Naive thymus-derived CD4-positive, alpha-beta T cell (primary cell): ENCODE data around the gene C19orf18. TPM values are rescaled to one million over a fixed set of nuclear protein-coding genes. Genes with fewer than 3 reads are reported as not detected.

Source experiments
- ATAC-seq: fragments of 150-1000 bp; cut with Tn5 transposase; 2 replicates; pipeline ENCODE4 v1.10.0; 2021; ENCODE audit warnings: mild to moderate bottlenecking, moderate library complexity
- CTCF ChIA-PET: fragments of 350-600 bp; sonication (Branson Sonifier 250); formaldehyde crosslinking; loops from one replicate; lab custom pipeline; 2021; ENCODE audit warnings: antibody characterized with exemption; lab: Charles Lee
- POLR2A ChIA-PET: fragments of 350-600 bp; sonication (Branson Sonifier 250); formaldehyde crosslinking; loops from one replicate; lab custom pipeline; 2021; ENCODE audit warnings: antibody characterized with exemption, inconsistent platforms; lab: Charles Lee
- DNase-seq, 9 donors: peaks; one replicate each; pipeline versions ENCODE4 v3.0.0 to v3.0.0-alpha.2; 2020 to 2022; ENCODE audit warnings: mixed read lengths in 1 of 9
- H3K27ac ChIP-seq: one replicate; pipeline ENCODE4 v1.7.0; 2013; ENCODE audit warnings: mild to moderate bottlenecking, low read depth, low read length, moderate library complexity
- H3K27me3 ChIP-seq, 2 donors: one replicate each; pipeline ENCODE4 v1.7.0; 2013; ENCODE audit warnings: low read length in 2 of 2, mild to moderate bottlenecking in 2 of 2, moderate library complexity in 2 of 2; ENCODE audit not compliant: control insufficient read depth in 2 of 2, insufficient read depth in 2 of 2
- H3K36me3 ChIP-seq, 3 experiments: 1 replicate in 2 of 3; 2 replicates in 1 of 3; pipeline ENCODE4 v1.7.0; 2013; ENCODE audit warnings: low read length in 3 of 3, mild to moderate bottlenecking in 3 of 3, moderate library complexity in 1 of 3; ENCODE audit not compliant: insufficient read depth in 3 of 3, control insufficient read depth in 2 of 3
- H3K4me1 ChIP-seq, 2 donors: one replicate each; pipeline ENCODE4 v1.7.0; 2013; ENCODE audit warnings: low read length in 2 of 2, mild to moderate bottlenecking in 2 of 2, moderate library complexity in 1 of 2; ENCODE audit not compliant: control insufficient read depth in 2 of 2, insufficient read depth in 2 of 2
- H3K4me3 ChIP-seq: 2 replicates; pipeline ENCODE4 v1.7.0; 2013; ENCODE audit warnings: mild to moderate bottlenecking, low read length
- H3K9me3 ChIP-seq, 3 experiments: 1 replicate in 2 of 3; 2 replicates in 1 of 3; pipeline ENCODE4 v1.7.0; 2013; ENCODE audit warnings: low read length in 3 of 3; ENCODE audit not compliant: control insufficient read depth in 2 of 3
- H3K27ac Mint-ChIP-seq, 9 donors: one replicate each; pipeline ENCODE4 v1.8.0; 2020 to 2022; ENCODE audit warnings: mixed read lengths in 9 of 9, mild to moderate bottlenecking in 8 of 9, moderate library complexity in 5 of 9, inconsistent platforms in 2 of 9
- H3K27me3 Mint-ChIP-seq, 5 donors: one replicate each; pipeline ENCODE4 v1.8.0; 2021 to 2022; ENCODE audit warnings: mixed read lengths in 5 of 5, mild to moderate bottlenecking in 1 of 5
- H3K36me3 Mint-ChIP-seq, 5 donors: one replicate each; pipeline ENCODE4 v1.8.0; 2020 to 2022; ENCODE audit warnings: mixed read lengths in 5 of 5, mild to moderate bottlenecking in 3 of 5, inconsistent platforms in 1 of 5
- H3K4me1 Mint-ChIP-seq, 7 donors: one replicate each; pipeline ENCODE4 v1.8.0; 2020 to 2022; ENCODE audit warnings: mixed read lengths in 7 of 7, mild to moderate bottlenecking in 3 of 7, inconsistent platforms in 1 of 7
- H3K4me3 Mint-ChIP-seq, 10 donors: one replicate each; pipeline ENCODE4 v1.8.0; 2020 to 2022; ENCODE audit warnings: mild to moderate bottlenecking in 10 of 10, mixed read lengths in 10 of 10, moderate library complexity in 6 of 10, inconsistent platforms in 2 of 10
- H3K9me3 Mint-ChIP-seq, 11 donors: one replicate each; pipeline ENCODE4 v1.8.0; 2020 to 2022; ENCODE audit warnings: mixed read lengths in 11 of 11, mild to moderate bottlenecking in 4 of 11, inconsistent platforms in 1 of 11, moderate library complexity in 1 of 11
- intact Hi-C, 2 donors: fragments of 100-400 bp; cut with micrococcal nuclease; formaldehyde crosslinking; loops; one replicate each; pipeline ENCODE4 v1.15.1; 2023
- polyA plus RNA-seq, 2 donors: library from polyadenylated mRNA; unstranded; fragments of 300-500 nt; fragmentation: Illumina TruSeq; gene quantifications; one replicate each; pipeline ENCODE4 v1.2.3, GENCODE V29; 2021
- total RNA-seq, 6 experiments: library from RNA in 5 of 6; stranded (reverse) in 5 of 6; gene quantifications; 1 replicate in 5 of 6; 2 replicates in 1 of 6; pipeline ENCODE4 v1.2.3 and lab custom pipeline; 2021 to 2026

The C19orf18 gene
- total and polyA plus RNA-seq, 7 experiments from 2014 or later: 0.44 to 2.0 (median 1.5) TPM; not detected in 3

GRCh38 chr19:57947088-57947418 lies 27.3 kb downstream of the C19orf18 start:
- peaks cover 6 to 9% of the 10 kb centered on the region in 2 donors for H3K4me1 ChIP-seq
- peaks cover 42 to 56% (median 47%) of the 10 kb centered on the region in 5 donors for H3K36me3 Mint-ChIP-seq
- H3K4me3 ChIP-seq: peak overlapping the region; percentile 71
- intact Hi-C loops: loop anchor here (1.0 to 5.0 kb wide), 14 partner anchors 12 to 707 kb away; partner anchors contain the start of genes ZNF417 (in 2 of the 2), ZNF606 (in 2 of the 2), TRAPPC2B (in 1 of the 2) and ZNF17 (in 1 of the 2)
- ATAC-seq (no peak), DNase-seq (peak in 2 of 9 donors; percentile 7 to 11)
- H3K27ac ChIP-seq: peak overlapping the region; percentile 80
- peaks cover 10 to 28% (median 21%) of the 10 kb centered on the region in 7 donors for H3K4me1 Mint-ChIP-seq
- H3K27ac Mint-ChIP-seq: peak overlapping the region in 8 of 9 donors; percentile 42 to 94 (median 86)
- H3K36me3 ChIP-seq: peaks cover 13 to 36% (median 19%) of the 10 kb centered on the region in 3 experiments
- peaks cover 23 to 75% (median 50%) of the 10 kb centered on the region in 11 donors for H3K9me3 Mint-ChIP-seq
- peaks cover 9 to 49% (median 31%) of the 10 kb centered on the region in 3 experiments for H3K9me3 ChIP-seq
- POLR2A ChIA-PET: no interaction called here
- no peaks in the 10 kb centered on the region for H3K27me3 ChIP-seq
- peak overlapping the region; percentile 89 to 97 (median 95) for H3K4me3 Mint-ChIP-seq
- H3K27me3 Mint-ChIP-seq: peaks cover 0 to 4% (median 0%) of the 10 kb centered on the region in 5 donors
- CTCF ChIA-PET: no interaction called here

DNA sequence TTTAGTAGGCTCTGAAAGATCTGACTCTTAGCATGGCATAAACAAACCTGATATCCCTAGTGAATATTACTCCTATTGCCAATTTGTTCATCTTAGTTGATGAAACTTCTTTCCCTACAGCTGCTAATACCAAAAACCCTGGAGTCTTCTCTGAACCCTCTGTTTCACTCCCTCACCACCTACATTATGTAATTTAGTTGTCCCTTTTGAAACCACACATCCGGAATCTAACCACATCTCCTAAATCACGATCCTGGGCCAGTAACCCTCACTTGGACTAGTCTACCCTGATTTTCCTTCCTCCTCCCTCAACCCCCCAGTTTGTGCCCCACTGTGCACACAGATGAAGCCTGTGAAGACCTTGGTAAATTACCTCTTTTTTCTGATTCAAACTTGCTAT lies 28.0 kb downstream of the C19orf18 start:
- ATAC-seq: no peak
- Mint-ChIP-seq H3K4me3 (peak overlapping the region; percentile 89 to 97 (median 95)), H3K27ac (peak overlapping the region in 6 of 9 donors; percentile 2 to 94 (median 52)), H3K9me3 (peaks cover 26 to 75% (median 53%) of the 10 kb centered on the region in 11 donors), H3K4me1 (peaks cover 10 to 28% (median 21%) of the 10 kb centered on the region in 7 donors), H3K27me3 (peaks cover 0 to 4% (median 0%) of the 10 kb centered on the region in 5 donors), H3K36me3 (peaks cover 49 to 63% (median 52%) of the 10 kb centered on the region in 5 donors)
- peaks cover 14 to 43% (median 23%) of the 10 kb centered on the region in 3 experiments for H3K36me3 ChIP-seq
- intact Hi-C loops: loop anchor here (2.0 to 5.0 kb wide), 4 partner anchors 30 to 584 kb away; partner anchors contain the start of genes TRAPPC2B (in 1 of the 2), ZNF417 (in 1 of the 2), ZNF547 (in 1 of the 2) and ZNF587 (in 1 of the 2)
- peaks cover 6 to 9% of the 10 kb centered on the region in 2 donors for H3K4me1 ChIP-seq
- H3K4me3 ChIP-seq: peak overlapping the region; percentile 71
- no peak overlapping the region for H3K27ac ChIP-seq
- no peaks in the 10 kb centered on the region for H3K27me3 ChIP-seq
- no peak for DNase-seq
- CTCF ChIA-PET: no interaction called here
- H3K9me3 ChIP-seq: peaks cover 10 to 57% (median 34%) of the 10 kb centered on the region in 3 experiments
- POLR2A ChIA-PET: interaction anchor here (1.3 kb wide), 1 partner anchor 30 kb away, joined by 7 read pairs; the partner anchor contains the start of gene ZNF417

DNA sequence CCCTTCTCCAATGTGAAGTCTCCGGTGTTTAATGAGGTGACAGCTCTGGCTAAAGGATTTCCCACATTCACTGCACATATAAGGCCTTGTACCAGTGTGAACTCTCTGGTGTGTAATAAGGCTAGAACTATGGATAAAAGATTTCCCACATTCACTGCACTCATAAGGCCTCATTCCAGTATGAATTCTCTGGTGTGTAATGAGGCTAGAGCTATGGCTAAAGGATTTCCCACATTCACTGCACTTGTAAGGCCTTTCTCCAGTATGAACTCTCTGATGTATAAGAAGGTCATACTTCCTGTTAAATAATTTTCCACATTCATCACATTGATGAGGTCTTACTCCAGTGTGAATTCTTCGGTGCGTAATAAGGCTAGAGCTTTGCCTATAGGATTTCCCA lies 32.7 kb downstream of the C19orf18 start:
- H3K9me3 Mint-ChIP-seq: peaks cover 28 to 99% (median 74%) of the 10 kb centered on the region in 11 donors
- no peaks in the 10 kb centered on the region for H3K27me3 Mint-ChIP-seq
- Histone ChIP-seq H3K4me3 (no peak overlapping the region), H3K27ac (no peak overlapping the region), H3K36me3 (peaks cover 14 to 64% (median 26%) of the 10 kb centered on the region in 3 experiments), H3K4me1 (peaks cover under 1 to 1% of the 10 kb centered on the region in 2 donors), H3K27me3 (no peaks in the 10 kb centered on the region), H3K9me3 (peaks cover 10 to 82% (median 34%) of the 10 kb centered on the region in 3 experiments)
- peaks cover 7 to 18% (median 12%) of the 10 kb centered on the region in 7 donors for H3K4me1 Mint-ChIP-seq
- ChIA-PET POLR2A (no interaction called here), CTCF (no interaction called here)
- H3K36me3 Mint-ChIP-seq: peaks cover 51 to 88% (median 83%) of the 10 kb centered on the region in 5 donors
- DNase-seq: no peak
- H3K27ac Mint-ChIP-seq: no peak overlapping the region
- intact Hi-C loops: no loop called here
- ATAC-seq: no peak
- H3K4me3 Mint-ChIP-seq: no peak overlapping the region

GRCh38 chr19:57935731-57936130 lies 38.6 kb downstream of the C19orf18 start:
- peaks cover 0 to 17% (median 0%) of the 10 kb centered on the region in 5 donors for H3K27me3 Mint-ChIP-seq
- ATAC-seq (no peak), DNase-seq (no peak)
- intact Hi-C loops: loop anchor here (1.0 to 2.0 kb wide), 2 partner anchors 12 to 19 kb away; partner anchors contain the start of genes ZNF256 (in 1 of the 2) and ZNF417 (in 1 of the 2)
- Histone ChIP-seq H3K4me1 (no peaks in the 10 kb centered on the region), H3K36me3 (peaks cover 0 to 33% (median 0%) of the 10 kb centered on the region in 3 experiments), H3K4me3 (peak overlapping the region; percentile 31), H3K27ac (no peak overlapping the region), H3K9me3 (peaks cover 0 to 83% (median 12%) of the 10 kb centered on the region in 3 experiments), H3K27me3 (no peaks in the 10 kb centered on the region)
- CTCF ChIA-PET: no interaction called here
- peaks cover 19 to 62% (median 42%) of the 10 kb centered on the region in 5 donors for H3K36me3 Mint-ChIP-seq
- H3K27ac Mint-ChIP-seq: peak overlapping the region in 1 of 9 donors; percentile 51
- H3K9me3 Mint-ChIP-seq: peaks cover 4 to 98% (median 78%) of the 10 kb centered on the region in 11 donors
- peak overlapping the region in 2 of 10 donors; percentile 86 to 87 for H3K4me3 Mint-ChIP-seq
- POLR2A ChIA-PET: no interaction called here
- peaks cover 0 to 9% (median 6%) of the 10 kb centered on the region in 7 donors for H3K4me1 Mint-ChIP-seq

DNA sequence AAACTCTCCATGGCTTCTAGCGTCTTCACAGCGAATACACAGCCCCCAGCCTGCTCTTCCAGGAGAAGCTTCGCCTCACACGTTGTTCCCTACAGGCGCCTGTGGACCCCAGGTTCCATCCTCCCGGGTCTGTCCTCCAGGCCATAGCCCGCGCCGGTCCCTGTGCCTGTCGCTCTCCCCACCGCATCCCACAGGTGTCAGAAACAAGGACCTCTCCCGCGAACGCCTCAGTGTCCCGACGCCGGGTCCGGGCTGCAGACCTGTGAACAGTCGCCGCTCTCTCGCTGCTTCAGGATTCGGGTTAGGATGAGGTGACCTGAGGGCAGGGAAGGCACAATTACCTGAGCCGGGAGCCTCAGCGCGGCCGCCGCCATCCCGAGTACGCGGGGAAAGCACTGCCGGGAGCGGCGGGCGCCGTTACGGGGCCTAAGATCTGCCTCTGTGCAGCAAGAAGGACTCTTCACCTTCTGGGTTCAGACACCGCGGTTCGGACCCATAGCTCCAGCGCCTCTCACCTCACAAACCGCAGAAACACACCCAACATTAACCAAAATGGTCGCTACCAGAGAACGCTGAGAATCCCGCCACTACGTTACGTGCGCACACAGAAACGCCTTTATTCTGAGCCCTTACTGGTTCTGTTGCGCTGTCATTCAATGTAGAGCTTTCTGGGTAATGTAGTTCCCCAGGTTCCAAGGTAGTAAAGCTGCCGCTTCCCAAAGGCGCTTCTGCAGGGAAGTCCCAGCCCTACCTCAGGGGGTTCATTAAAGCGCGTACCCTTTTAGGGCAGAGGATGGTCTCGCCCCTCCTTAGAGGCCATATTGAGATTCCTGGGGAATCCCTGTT lies 39.3 kb downstream of the C19orf18 start, which contains the start of gene ZNF418:
Gene ZNF418 (minus strand): TSS at position 583 of the 846 bp plus-strand sequence. CDS start 1,580 bp downstream, outside the sequence.
- ChIA-PET CTCF (no interaction called here), POLR2A (no interaction called here)
- peaks cover 0 to 28% (median 0%) of the 10 kb centered on the region in 3 experiments for H3K36me3 ChIP-seq
- peaks cover 4 to 98% (median 81%) of the 10 kb centered on the region in 11 donors for H3K9me3 Mint-ChIP-seq
- peak; percentile 99 for ATAC-seq
- peaks cover 19 to 60% (median 37%) of the 10 kb centered on the region in 5 donors for H3K36me3 Mint-ChIP-seq
- H3K4me1 ChIP-seq: no peaks in the 10 kb centered on the region
- H3K27ac ChIP-seq: peak within 1 kb of the TSS; percentile 69
- H3K27me3 Mint-ChIP-seq: peaks cover 0 to 17% (median 0%) of the 10 kb centered on the region in 5 donors
- H3K4me3 Mint-ChIP-seq: peak within 1 kb of the TSS; percentile 63 to 88 (median 85)
- peak within 1 kb of the TSS in 8 of 9 donors; percentile 51 to 93 (median 85) for H3K27ac Mint-ChIP-seq
- intact Hi-C loops: loop anchor here (1.0 to 2.0 kb wide), 2 partner anchors 12 to 18 kb away; partner anchors contain the start of genes ZNF256 (in 1 of the 2) and ZNF417 (in 1 of the 2)
- H3K4me1 Mint-ChIP-seq: peaks cover 0 to 9% (median 6%) of the 10 kb centered on the region in 7 donors
- peak in 7 of 9 donors; percentile 7 to 49 (median 42) for DNase-seq
- H3K27me3 ChIP-seq: no peaks in the 10 kb centered on the region
- peak within 1 kb of the TSS; percentile 31 for H3K4me3 ChIP-seq
- peaks cover 0 to 89% (median 17%) of the 10 kb centered on the region in 3 experiments for H3K9me3 ChIP-seq

DNA sequence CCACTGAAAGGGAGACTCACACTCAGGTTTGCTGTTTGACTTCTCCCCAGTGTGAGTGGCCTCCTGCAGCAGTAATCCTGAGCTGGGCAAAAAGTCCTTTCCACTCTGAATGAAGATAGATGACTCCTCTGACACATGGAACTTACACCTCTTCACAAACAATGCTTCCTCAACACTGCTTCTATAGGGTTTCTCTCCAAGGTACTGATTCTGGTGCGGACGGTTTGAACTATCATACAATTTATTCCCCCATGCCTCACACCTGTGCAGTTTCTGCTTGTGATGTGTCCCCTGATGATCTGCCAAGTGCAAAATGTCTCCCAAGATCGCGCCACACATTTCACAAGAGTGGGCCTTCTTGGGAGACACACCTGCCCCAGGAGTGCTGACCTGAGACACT lies 46.7 kb downstream of the C19orf18 start:
- H3K36me3 ChIP-seq: peaks cover 0 to 16% (median 0%) of the 10 kb centered on the region in 3 experiments
- Mint-ChIP-seq H3K27ac (no peak overlapping the region), H3K4me1 (no peaks in the 10 kb centered on the region), H3K4me3 (no peak overlapping the region), H3K36me3 (peaks cover 13 to 45% (median 21%) of the 10 kb centered on the region in 5 donors), H3K9me3 (peaks cover 8 to 86% (median 65%) of the 10 kb centered on the region in 11 donors), H3K27me3 (no peaks in the 10 kb centered on the region)
- no peaks in the 10 kb centered on the region for H3K4me1 ChIP-seq
- ATAC-seq (no peak), DNase-seq (no peak)
- H3K9me3 ChIP-seq: peaks cover 0 to 79% (median 16%) of the 10 kb centered on the region in 3 experiments
- ChIA-PET POLR2A (no interaction called here), CTCF (no interaction called here)
- intact Hi-C loops: no loop called here
- H3K4me3 ChIP-seq: no peak overlapping the region
- H3K27ac ChIP-seq: no peak overlapping the region
- no peaks in the 10 kb centered on the region for H3K27me3 ChIP-seq
